Vagina (tissue), 2 donors: ENCODE data around the gene TSN.
A peak's percentile ranks its signal among the peaks of the same experiment; 100 is the strongest.

Experiments used
- CTCF ChIP-seq, 3 experiments: fragments of 450-650 bp in 2 of 3; fragments of 200-600 bp in 1 of 3; sonication (generic) in 1 of 3; IDR thresholded peaks; one replicate each; pipeline ENCODE4 v1.5.1; 2017 to 2019; ENCODE audit warnings: antibody characterized with exemption in 3 of 3, mild to moderate bottlenecking in 2 of 3, moderate library complexity in 2 of 3
- POLR2A ChIP-seq, 2 donors: fragments of 450-650 bp; IDR thresholded peaks; one replicate each; pipeline ENCODE4 v1.6.1; 2017; ENCODE audit warnings: antibody characterized with exemption in 2 of 2, mild to moderate bottlenecking in 2 of 2, moderate library complexity in 2 of 2
- POLR2AphosphoS5 ChIP-seq, 2 donors: sonication (generic); formaldehyde crosslinking; IDR thresholded peaks; one replicate each; pipeline ENCODE4 v1.9.0; 2017; ENCODE audit warnings: antibody characterized with exemption in 2 of 2, mild to moderate bottlenecking in 2 of 2, low read depth in 1 of 2; ENCODE audit not compliant: insufficient read depth in 1 of 2

DNA sequence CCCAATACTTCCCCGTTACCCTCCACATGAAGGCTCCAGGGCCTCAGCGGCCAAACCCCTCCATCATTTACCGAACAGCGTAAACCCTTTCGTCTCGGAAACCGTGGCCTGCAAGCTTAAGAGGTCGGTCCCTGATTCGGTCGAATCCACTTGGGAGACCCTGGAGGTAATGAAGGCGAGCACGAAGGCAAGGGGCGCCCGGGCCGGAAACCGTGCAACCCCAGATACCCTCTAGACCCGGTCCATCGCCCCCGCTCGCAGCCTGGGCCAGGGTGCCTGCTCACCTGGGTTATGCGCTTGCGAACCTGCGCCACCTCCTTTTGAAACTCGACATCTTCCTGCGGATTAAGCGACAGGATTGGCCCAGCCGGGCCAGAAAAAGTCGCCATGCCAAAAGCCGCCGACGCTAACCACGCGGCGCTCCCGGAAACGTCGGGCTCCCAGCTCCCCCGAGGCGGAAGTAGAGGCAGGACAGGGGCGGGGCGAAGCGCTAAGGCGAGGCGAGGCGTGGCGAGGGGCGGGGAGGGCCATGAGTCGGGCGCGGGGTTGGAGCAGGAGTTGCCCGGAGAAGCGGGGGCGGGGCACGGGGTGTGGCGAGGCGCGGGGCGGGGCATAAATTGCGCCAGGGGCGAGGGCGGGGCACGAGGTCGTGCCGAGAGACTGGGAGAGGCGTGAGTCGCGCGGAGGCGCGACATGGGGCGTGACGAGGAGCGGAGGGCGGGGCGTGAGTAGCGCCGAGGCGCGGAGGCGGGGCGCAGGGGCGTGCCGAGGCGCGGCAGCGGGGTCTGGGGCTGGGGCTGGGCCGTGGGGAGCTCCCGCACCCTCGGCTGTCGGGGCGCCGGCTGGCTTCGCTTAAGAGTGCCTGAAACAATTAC lies 18.8 kb upstream of the TSN start, which contains the start of gene NIFK:
- peak in 1 of 2 donors; percentile 19 for TF ChIP-seq POLR2A (IDR thresholded peaks at IDR 0.05)
- no peak for TF ChIP-seq CTCF (IDR thresholded peaks at IDR 0.05)
- TF ChIP-seq POLR2AphosphoS5 (IDR thresholded peaks at IDR 0.05; ENCODE audit: insufficient read depth in 1 of 2, low read depth in 1 of 2) = peak; percentile 45 to 86
